PFSK-1 (cell line): Measurements from ENCODE around the gene MAP6.

ENCODE experiments used
- FOXP2 ChIP-seq: optimal IDR thresholded peaks from 2 replicates; pipeline ENCODE3; 2011; ENCODE audit warnings: borderline replicate concordance, control low read depth, inconsistent platforms; ENCODE audit not compliant: insufficient read depth; ENCODE audit errors: extremely low read length, extremely low read depth
- POLR2AphosphoS5 ChIP-seq: IDR thresholded peaks from 2 replicates; pipeline ENCODE4 v1.6.1; 2012; ENCODE audit warnings: low read depth, mild to moderate bottlenecking, control low read depth, low read length, moderate library complexity
- SIN3A ChIP-seq: IDR thresholded peaks from 2 replicates; pipeline ENCODE4 v1.6.1; 2012; ENCODE audit warnings: mild to moderate bottlenecking, low read length, moderate library complexity, borderline replicate concordance; ENCODE audit not compliant: insufficient read depth
- TAF1 ChIP-seq: IDR thresholded peaks from 2 replicates; pipeline ENCODE4 v1.6.1; 2012; ENCODE audit warnings: low read length, control low read depth, borderline replicate concordance; ENCODE audit not compliant: insufficient read depth
- TF ChIP-seq, protein P1 (sequence below), 2 experiments: IDR thresholded peaks; 2 replicates each; pipeline versions ENCODE4 v1.6.1 to v1.8.0; 2011 to 2012; ENCODE audit warnings: low read depth in 2 of 2, low read length in 2 of 2, control low read depth in 1 of 2, inconsistent platforms in 1 of 2, mild to moderate bottlenecking in 1 of 2, moderate library complexity in 1 of 2; ENCODE audit not compliant: insufficient read depth in 1 of 2

The MAP6 gene

GRCh38 chr11:75549370-75549958 lies 119.4 kb downstream of the MAP6 start:
- TF ChIP-seq, protein P1, sequence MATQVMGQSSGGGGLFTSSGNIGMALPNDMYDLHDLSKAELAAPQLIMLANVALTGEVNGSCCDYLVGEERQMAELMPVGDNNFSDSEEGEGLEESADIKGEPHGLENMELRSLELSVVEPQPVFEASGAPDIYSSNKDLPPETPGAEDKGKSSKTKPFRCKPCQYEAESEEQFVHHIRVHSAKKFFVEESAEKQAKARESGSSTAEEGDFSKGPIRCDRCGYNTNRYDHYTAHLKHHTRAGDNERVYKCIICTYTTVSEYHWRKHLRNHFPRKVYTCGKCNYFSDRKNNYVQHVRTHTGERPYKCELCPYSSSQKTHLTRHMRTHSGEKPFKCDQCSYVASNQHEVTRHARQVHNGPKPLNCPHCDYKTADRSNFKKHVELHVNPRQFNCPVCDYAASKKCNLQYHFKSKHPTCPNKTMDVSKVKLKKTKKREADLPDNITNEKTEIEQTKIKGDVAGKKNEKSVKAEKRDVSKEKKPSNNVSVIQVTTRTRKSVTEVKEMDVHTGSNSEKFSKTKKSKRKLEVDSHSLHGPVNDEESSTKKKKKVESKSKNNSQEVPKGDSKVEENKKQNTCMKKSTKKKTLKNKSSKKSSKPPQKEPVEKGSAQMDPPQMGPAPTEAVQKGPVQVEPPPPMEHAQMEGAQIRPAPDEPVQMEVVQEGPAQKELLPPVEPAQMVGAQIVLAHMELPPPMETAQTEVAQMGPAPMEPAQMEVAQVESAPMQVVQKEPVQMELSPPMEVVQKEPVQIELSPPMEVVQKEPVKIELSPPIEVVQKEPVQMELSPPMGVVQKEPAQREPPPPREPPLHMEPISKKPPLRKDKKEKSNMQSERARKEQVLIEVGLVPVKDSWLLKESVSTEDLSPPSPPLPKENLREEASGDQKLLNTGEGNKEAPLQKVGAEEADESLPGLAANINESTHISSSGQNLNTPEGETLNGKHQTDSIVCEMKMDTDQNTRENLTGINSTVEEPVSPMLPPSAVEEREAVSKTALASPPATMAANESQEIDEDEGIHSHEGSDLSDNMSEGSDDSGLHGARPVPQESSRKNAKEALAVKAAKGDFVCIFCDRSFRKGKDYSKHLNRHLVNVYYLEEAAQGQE (IDR thresholded peaks at IDR 0.05; ENCODE audit: insufficient read depth in 1 of 2, low read depth in 2 of 2, low read length in 2 of 2): no peak

DNA sequence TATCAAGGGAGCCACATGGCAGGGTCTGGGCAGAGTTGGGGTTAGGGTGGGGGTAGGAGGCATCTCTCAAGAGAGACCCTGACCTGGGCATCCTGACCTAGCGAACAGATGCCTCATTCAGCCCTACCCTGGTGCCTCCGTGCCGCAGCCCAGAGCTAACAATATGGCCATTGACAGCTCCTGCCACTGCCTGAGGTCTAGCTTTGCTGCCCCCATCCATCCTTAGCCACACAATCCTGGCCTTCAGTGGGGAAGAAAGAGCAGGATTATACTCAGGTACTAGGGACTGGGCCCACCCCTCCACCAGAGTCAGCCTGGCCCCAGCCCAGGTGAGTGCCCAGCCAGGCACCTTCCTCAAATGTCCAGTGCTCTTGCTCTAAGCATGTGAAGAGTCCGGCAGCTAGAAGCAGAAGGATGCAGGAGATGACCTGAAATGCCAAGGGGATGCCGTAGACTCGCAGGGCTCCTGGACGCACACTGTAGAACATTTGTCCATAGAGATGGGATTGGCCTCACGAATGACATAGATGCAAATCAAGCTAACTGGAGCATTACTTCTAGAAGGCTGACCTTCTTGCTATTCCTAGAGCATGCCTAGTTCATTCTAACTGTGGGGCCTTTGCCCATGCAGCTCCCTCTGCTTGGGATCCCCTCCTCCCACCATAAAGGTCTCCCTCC lies 120.1 kb downstream of the MAP6 start:
- TF ChIP-seq, protein P1 (IDR thresholded peaks at IDR 0.05; ENCODE audit: insufficient read depth in 1 of 2, low read depth in 2 of 2, low read length in 2 of 2): no peak
- no peak for TF ChIP-seq TAF1
- TF ChIP-seq SIN3A: no peak
- no peak for TF ChIP-seq POLR2AphosphoS5
- no peak for TF ChIP-seq FOXP2

DNA sequence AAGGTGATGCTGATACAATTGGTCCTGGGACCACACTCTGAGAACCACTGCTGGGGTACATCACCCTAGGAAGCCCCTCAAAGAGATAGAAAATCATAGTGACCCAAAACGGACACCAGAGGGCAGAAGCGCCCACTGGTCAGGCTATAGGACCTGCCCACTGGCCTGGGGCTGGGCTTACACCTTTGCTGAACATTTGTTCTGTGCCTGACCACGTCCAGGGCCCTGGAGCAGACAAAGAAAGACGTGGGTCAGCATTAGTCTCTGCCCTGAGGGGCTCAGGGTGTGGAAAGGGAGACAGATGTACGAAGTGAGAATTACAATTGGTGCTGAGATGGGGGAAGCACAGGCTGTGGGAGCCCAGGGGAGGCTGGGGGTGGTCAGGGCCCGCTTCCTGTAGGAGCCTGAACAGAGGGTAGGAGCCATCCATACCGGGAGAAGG lies 121.2 kb downstream of the MAP6 start:
- TF ChIP-seq POLR2AphosphoS5 (no peak), FOXP2 (no peak), SIN3A (no peak), TAF1 (no peak)
- TF ChIP-seq, protein P1 (IDR thresholded peaks at IDR 0.05; ENCODE audit: insufficient read depth in 1 of 2, low read depth in 2 of 2, low read length in 2 of 2): no peak

GRCh38 chr11:75547177-75547576 lies 121.7 kb downstream of the MAP6 start:
- TF ChIP-seq SIN3A: no peak

DNA sequence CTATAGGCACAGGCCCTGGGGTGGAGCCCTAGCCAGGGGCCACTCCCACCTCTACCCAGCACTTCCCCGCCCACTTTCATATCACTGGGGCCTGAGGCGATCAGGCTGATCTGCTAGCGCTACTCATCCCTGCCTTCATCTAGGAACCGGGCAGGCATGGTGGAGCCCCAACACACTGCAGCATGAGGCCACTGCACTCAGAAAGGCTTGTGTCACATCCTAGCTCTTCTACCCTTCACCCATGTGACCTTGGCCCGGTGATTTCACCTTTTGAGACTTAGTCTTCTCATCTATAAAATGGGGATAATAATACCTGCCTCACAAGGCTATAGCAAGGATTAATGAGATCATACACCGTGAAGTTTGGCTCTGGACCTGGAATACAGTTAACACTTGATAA lies 125.0 kb downstream of the MAP6 start:
- TF ChIP-seq, protein P1 (IDR thresholded peaks at IDR 0.05; ENCODE audit: insufficient read depth in 1 of 2, low read depth in 2 of 2, low read length in 2 of 2): no peak
- TF ChIP-seq SIN3A: no peak
- no peak for TF ChIP-seq POLR2AphosphoS5
- TF ChIP-seq FOXP2: no peak
- TF ChIP-seq TAF1: no peak
